ENCODE measurements around the gene CRYAA.
"Not testable (repeated sequence)": the region's sequence is repeated elsewhere in the genome, so short reads cannot be mapped to it uniquely, and the experiment has no call there.

DNA sequence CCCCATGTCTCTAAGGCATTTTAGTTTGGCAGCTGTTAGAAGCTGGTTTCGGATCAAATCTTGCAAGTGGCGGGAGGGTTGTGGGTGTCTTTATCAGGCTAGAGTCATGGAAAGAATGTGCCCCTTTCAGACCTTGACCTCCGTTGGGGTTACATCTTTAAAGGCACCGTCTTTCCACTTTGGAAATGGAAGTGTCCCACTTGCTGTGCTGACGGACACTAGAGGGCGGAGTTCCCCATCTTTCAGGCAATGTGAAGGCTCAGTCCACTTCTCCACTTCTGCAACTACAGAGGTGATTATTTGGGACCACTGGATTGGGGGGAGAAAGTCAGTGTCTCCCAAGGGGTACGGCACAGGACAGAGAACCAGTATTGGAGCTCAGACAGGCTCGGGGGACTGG, 29.9 kb upstream of the CRYAA start:
- TF ChIP-seq POLR2AphosphoS5 (IDR thresholded peaks at IDR 0.05; ENCODE audit: low read depth); CTCF (IDR thresholded peaks at IDR 0.05; ENCODE audit: insufficient read depth, low read length); REST (IDR thresholded peaks at IDR 0.05; ENCODE audit: insufficient replicate concordance, low read depth); SPI1 (IDR thresholded peaks at IDR 0.05; ENCODE audit: borderline replicate concordance, low read depth); GABPA (IDR thresholded peaks at IDR 0.05; ENCODE audit: low read depth): not testable (repeated sequence)

All from HL-60 (cell line).